B cell (primary cell): Measurements from ENCODE around the gene SEC14L1. TPM values are rescaled to one million over a fixed set of nuclear protein-coding genes. Genes with fewer than 3 reads are reported as not detected.

Experiments
- ATAC-seq: fragments of 200-7000 bp; cut with Tn5 transposase; one replicate; pipeline ENCODE4 v1.10.0; 2021; ENCODE audit warnings: low read depth, mild to moderate bottlenecking, moderate number of reproducible peaks, moderate library complexity
- CTCF ChIA-PET: fragments of 350-600 bp; sonication (Branson Sonifier 250); formaldehyde crosslinking; loops from one replicate; lab custom pipeline; 2021; ENCODE audit warnings: antibody characterized with exemption, inconsistent platforms; lab: Charles Lee
- POLR2A ChIA-PET: fragments of 350-600 bp; sonication (Branson Sonifier 250); formaldehyde crosslinking; loops from one replicate; lab custom pipeline; 2021; ENCODE audit warnings: antibody characterized with exemption; lab: Charles Lee
- DNase-seq: peaks from one replicate; pipeline ENCODE4 v3.0.0; 2013
- H2AFZ ChIP-seq: 2 replicates; pipeline ENCODE4 v1.6.1; 2012; ENCODE audit warnings: mild to moderate bottlenecking, low read depth, low read length; ENCODE audit not compliant: insufficient read depth, poor library complexity, severe bottlenecking
- H3K27ac ChIP-seq, 2 donors: 1 replicate in 1 of 2; 2 replicates in 1 of 2; pipeline ENCODE4 v1.5.1; 2012 to 2013; ENCODE audit warnings: low read length in 2 of 2, mild to moderate bottlenecking in 2 of 2, moderate library complexity in 1 of 2
- H3K27me3 ChIP-seq, 4 experiments: fragments of 200-600 bp in 1 of 4; sonication (generic) in 1 of 4; replicated peaks in 1 of 4; 1 replicate in 2 of 4; 2 replicates in 2 of 4; pipeline versions ENCODE4 v1.6.1 to v1.7.0; 2013 to 2016; ENCODE audit warnings: low read length in 3 of 4, mild to moderate bottlenecking in 2 of 4, mixed read lengths in 1 of 4, moderate library complexity in 1 of 4; ENCODE audit not compliant: insufficient read depth in 4 of 4, control insufficient read depth in 3 of 4; ENCODE audit errors: control extremely low read depth in 1 of 4
- H3K36me3 ChIP-seq, 2 experiments: replicated peaks in 1 of 2; 1 replicate in 1 of 2; 2 replicates in 1 of 2; pipeline versions ENCODE4 v1.6.1 to v1.7.1; 2013; ENCODE audit warnings: low read length in 1 of 2; ENCODE audit not compliant: insufficient read depth in 2 of 2, control insufficient read depth in 1 of 2; ENCODE audit errors: control extremely low read depth in 1 of 2, extremely low read depth in 1 of 2
- H3K4me1 ChIP-seq, 2 donors: fragments of 200-600 bp in 1 of 2; sonication (generic) in 1 of 2; 1 replicate in 1 of 2; 2 replicates in 1 of 2; pipeline versions ENCODE4 v1.5.1 to v1.6.1; 2013 to 2017; ENCODE audit warnings: low read length in 2 of 2; ENCODE audit not compliant: control insufficient read depth in 2 of 2, insufficient read depth in 2 of 2
- H3K4me2 ChIP-seq: replicated peaks from 2 replicates; pipeline ENCODE3; 2012; ENCODE audit warnings: mild to moderate bottlenecking, low read depth, low read length; ENCODE audit not compliant: poor library complexity, severe bottlenecking
- H3K4me3 ChIP-seq, 5 experiments: fragments of 200-600 bp in 1 of 5; sonication (generic) in 1 of 5; 1 replicate in 3 of 5; 2 replicates in 2 of 5; pipeline versions ENCODE4 v1.5.1 to v1.7.0; 2011 to 2016; ENCODE audit warnings: low read length in 4 of 5, mild to moderate bottlenecking in 4 of 5, low read depth in 2 of 5, control low read depth in 1 of 5, moderate library complexity in 1 of 5; ENCODE audit not compliant: insufficient read depth in 1 of 5; ENCODE audit errors: control extremely low read depth in 1 of 5, extremely low read depth in 1 of 5
- H3K79me2 ChIP-seq: fragments of 200-600 bp; sonication (generic); one replicate; pipeline ENCODE4 v1.6.0; 2016; ENCODE audit warnings: low read length; ENCODE audit not compliant: control insufficient read depth, insufficient read depth
- H3K9ac ChIP-seq: fragments of 200-600 bp; sonication (generic); 2 replicates; pipeline ENCODE4 v1.6.1; 2017; ENCODE audit warnings: mild to moderate bottlenecking, low read length, moderate library complexity
- H3K9me3 ChIP-seq, 3 donors: one replicate each; pipeline versions ENCODE4 v1.6.1 to v1.7.1; 2013; ENCODE audit warnings: low read length in 2 of 3; ENCODE audit not compliant: control insufficient read depth in 2 of 3, insufficient read depth in 1 of 3; ENCODE audit errors: control extremely low read depth in 1 of 3
- H4K20me1 ChIP-seq: 2 replicates; pipeline ENCODE4 v1.6.0; 2012; ENCODE audit warnings: mild to moderate bottlenecking, low read length; ENCODE audit not compliant: insufficient read depth, control insufficient read depth, poor library complexity, severe bottlenecking
- H3K27ac Mint-ChIP-seq: one replicate; pipeline ENCODE4 v1.8.0; 2021; ENCODE audit warnings: mixed read lengths
- H3K27me3 Mint-ChIP-seq: one replicate; pipeline ENCODE4 v1.8.0; 2021; ENCODE audit warnings: mixed read lengths
- H3K4me1 Mint-ChIP-seq: one replicate; pipeline ENCODE4 v1.8.0; 2021; ENCODE audit warnings: mixed read lengths
- H3K4me3 Mint-ChIP-seq: one replicate; pipeline ENCODE4 v1.8.0; 2021; ENCODE audit warnings: mixed read lengths
- H3K9me3 Mint-ChIP-seq: one replicate; pipeline ENCODE4 v1.8.0; 2022; ENCODE audit warnings: mixed read lengths; ENCODE audit not compliant: insufficient read depth
- EZH2 ChIP-seq: IDR thresholded peaks from 2 replicates; pipeline ENCODE4 v1.6.1; 2012; ENCODE audit warnings: borderline replicate concordance, low read depth, mild to moderate bottlenecking, moderate library complexity, low read length; ENCODE audit not compliant: insufficient read depth, poor library complexity, severe bottlenecking
- WGBS: methylation state at CpG from one replicate; pipeline ENCODE4 v1.1.5; 2013; ENCODE audit warnings: missing lambda C conversion rate; ENCODE audit not compliant: insufficient coverage; 5-methylcytosine and 5-hydroxymethylcytosine counted together
- intact Hi-C: fragments of 100-400 bp; cut with micrococcal nuclease; formaldehyde crosslinking; loops from one replicate; pipeline ENCODE4 v1.10.0; 2022
- polyA plus RNA-seq: library from polyadenylated mRNA; depleted of rRNA; stranded (reverse); fragments of >200 nt; gene quantifications from 2 replicates; pipeline ENCODE4 v1.2.3, GENCODE V29; 2012
- total RNA-seq, 2 donors: library from RNA; stranded (reverse); fragments of 120-200 nt in 1 of 2; gene quantifications; 1 replicate in 1 of 2; 2 replicates in 1 of 2; pipeline versions ENCODE4 v1.2.3 to v1.2.4, GENCODE V29; 2013 to 2022
- TF ChIP-seq, protein P1 (sequence below): fragments of 200-600 bp; IDR thresholded peaks from one replicate; pipeline ENCODE4 v1.8.0; 2022; ENCODE audit warnings: antibody characterized with exemption, mild to moderate bottlenecking

Gene SEC14L1
- total and polyA plus RNA-seq, 2 donors (not counting 1 experiment from before 2014, with no cell fraction given): 37.7 to 103 TPM

DNA sequence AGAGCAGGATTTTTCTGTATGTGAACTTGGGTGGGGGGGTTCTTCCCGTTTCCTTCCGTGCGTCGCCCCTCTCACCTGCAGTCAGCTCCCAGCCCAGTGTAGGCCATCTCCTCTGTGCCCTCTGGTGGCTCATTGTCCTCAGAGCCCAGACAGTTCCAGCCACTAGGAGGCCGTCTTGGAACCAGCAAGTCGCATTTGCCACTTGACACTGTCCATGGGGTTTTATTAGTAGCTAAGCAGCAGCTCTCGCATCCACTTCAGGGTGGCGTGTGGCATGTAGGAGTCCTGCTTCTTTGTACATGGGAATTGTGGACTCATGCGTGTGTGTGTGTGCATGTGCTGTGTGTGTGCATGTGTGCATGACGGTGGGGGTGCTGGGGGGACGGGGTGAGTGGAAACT, 74.0 kb downstream of the SEC14L1 start:
- POLR2A ChIA-PET: no interaction called here
- TF ChIP-seq EZH2: no peak
- TF ChIP-seq, protein P1, sequence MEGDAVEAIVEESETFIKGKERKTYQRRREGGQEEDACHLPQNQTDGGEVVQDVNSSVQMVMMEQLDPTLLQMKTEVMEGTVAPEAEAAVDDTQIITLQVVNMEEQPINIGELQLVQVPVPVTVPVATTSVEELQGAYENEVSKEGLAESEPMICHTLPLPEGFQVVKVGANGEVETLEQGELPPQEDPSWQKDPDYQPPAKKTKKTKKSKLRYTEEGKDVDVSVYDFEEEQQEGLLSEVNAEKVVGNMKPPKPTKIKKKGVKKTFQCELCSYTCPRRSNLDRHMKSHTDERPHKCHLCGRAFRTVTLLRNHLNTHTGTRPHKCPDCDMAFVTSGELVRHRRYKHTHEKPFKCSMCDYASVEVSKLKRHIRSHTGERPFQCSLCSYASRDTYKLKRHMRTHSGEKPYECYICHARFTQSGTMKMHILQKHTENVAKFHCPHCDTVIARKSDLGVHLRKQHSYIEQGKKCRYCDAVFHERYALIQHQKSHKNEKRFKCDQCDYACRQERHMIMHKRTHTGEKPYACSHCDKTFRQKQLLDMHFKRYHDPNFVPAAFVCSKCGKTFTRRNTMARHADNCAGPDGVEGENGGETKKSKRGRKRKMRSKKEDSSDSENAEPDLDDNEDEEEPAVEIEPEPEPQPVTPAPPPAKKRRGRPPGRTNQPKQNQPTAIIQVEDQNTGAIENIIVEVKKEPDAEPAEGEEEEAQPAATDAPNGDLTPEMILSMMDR: no peak
- Histone ChIP-seq H3K4me1 (peaks cover 40 to 41% of the 10 kb centered on the region in 2 donors), H3K27me3 (peaks cover 0 to 4% (median 0%) of the 10 kb centered on the region in 4 experiments), H3K4me3 (no peak overlapping the region), H3K27ac (no peak overlapping the region), H3K9ac (no peak overlapping the region), H3K4me2 (no peak overlapping the region), H4K20me1 (peaks cover 65% of the 10 kb centered on the region), H3K36me3 (peaks cover 0 to 70% of the 10 kb centered on the region in 2 experiments), H2AFZ (no peak overlapping the region), H3K79me2 (peaks cover 9% of the 10 kb centered on the region), H3K9me3 (no peaks in the 10 kb centered on the region)
- Mint-ChIP-seq H3K9me3 (no peaks in the 10 kb centered on the region), H3K27me3 (no peaks in the 10 kb centered on the region), H3K4me1 (peaks cover 53% of the 10 kb centered on the region), H3K4me3 (no peak overlapping the region), H3K27ac (no peak overlapping the region)
- CTCF ChIA-PET: interaction anchor here (1.1 kb wide), 1 partner anchor 128 kb away, joined by 6 read pairs; no protein-coding TSS in a partner anchor
- intact Hi-C loops: loop anchor here (5.0 kb wide), 2 partner anchors 107 to 127 kb away; no protein-coding TSS in a partner anchor
- ATAC-seq (no peak), DNase-seq (peak; percentile 24)
- 73% methylated on average over 10 of the region's 11 CpGs for WGBS

DNA sequence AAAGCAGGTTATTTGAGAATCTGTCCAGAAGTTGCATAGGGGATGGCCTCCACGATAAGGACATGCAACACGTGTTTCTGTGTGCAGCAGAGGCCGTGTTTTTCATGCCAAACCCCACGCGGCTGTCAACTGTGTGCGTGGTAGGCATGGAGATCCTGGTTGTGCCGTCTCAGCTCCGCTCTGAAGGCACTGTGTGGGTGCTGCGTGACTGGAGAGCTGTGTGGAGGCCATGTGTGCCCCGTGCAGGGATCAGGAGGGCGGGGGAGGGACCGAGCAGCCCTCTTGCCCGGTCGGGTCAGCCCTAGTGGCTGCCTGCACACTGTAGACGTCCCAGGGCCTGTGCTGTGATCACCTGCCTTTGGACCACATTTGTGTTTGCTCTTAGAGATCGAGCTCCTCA, 74.5 kb downstream of the SEC14L1 start:
- no peak for DNase-seq
- ATAC-seq: no peak
- TF ChIP-seq, protein P1: no peak
- no peak for TF ChIP-seq EZH2
- POLR2A ChIA-PET: no interaction called here
- Mint-ChIP-seq H3K9me3 (no peaks in the 10 kb centered on the region), H3K4me1 (peaks cover 50% of the 10 kb centered on the region), H3K27ac (no peak overlapping the region), H3K27me3 (no peaks in the 10 kb centered on the region), H3K4me3 (no peak overlapping the region)
- intact Hi-C loops: no loop called here
- H4K20me1 ChIP-seq: peaks cover 60% of the 10 kb centered on the region
- H3K27ac ChIP-seq: no peak overlapping the region
- no peak overlapping the region for H3K4me3 ChIP-seq
- no peak overlapping the region for H3K9ac ChIP-seq
- H3K4me1 ChIP-seq: peaks cover 37 to 38% of the 10 kb centered on the region in 2 donors
- peaks cover 9% of the 10 kb centered on the region for H3K79me2 ChIP-seq
- no peak overlapping the region for H3K4me2 ChIP-seq
- H3K9me3 ChIP-seq: no peaks in the 10 kb centered on the region
- WGBS: over 99% methylated on average over 16 of the region's 16 CpGs
- H3K36me3 ChIP-seq: peaks cover 0 to 65% of the 10 kb centered on the region in 2 experiments
- H2AFZ ChIP-seq: no peak overlapping the region
- peaks cover 0 to 4% (median 0%) of the 10 kb centered on the region in 4 experiments for H3K27me3 ChIP-seq
- CTCF ChIA-PET: interaction anchor here (0.9 to 1.1 kb wide), 2 partner anchors 29 to 129 kb away, joined by 3 to 6 read pairs; no protein-coding TSS in a partner anchor
